Measurements from ENCODE around the gene CTDSPL.

CTDSPL gene

DNA sequence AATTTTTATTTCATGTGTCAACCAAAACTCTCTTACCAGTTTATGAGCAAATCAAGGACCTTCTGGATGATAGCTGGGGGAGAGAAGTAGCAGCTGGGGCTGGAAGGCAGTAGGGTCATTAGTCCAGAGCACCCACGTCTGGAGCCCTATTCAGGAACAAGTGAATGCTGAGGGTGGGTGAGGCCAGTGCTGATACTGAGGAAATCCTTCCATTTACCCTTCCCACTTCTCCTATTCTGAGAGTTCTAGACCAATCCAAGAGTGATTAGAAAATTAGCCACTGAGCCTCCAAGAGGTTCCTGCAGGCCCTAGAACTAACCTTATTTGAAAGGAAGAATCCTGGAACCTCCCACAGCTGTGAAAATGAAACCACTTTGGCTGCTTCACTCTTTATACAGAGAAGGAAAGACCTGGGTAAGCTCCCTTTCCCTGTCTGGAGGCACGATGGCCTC lies 82.7 kb downstream of the CTDSPL start:
- H3K9me3 ChIP-seq (ENCODE audit: control insufficient read depth, low read length) = no peaks in the 10 kb centered on the region
- no peak overlapping the region for H4K91ac ChIP-seq (ENCODE audit: low read length)
- H3K9ac ChIP-seq (ENCODE audit: low read length) = peak overlapping the region; percentile 24
- peaks cover 0 to 6% of the 10 kb centered on the region in 2 experiments for H3K36me3 ChIP-seq (ENCODE audit: control insufficient read depth in 1 of 2, insufficient read depth in 2 of 2, low read depth in 1 of 2, low read length in 2 of 2)
- H2BK15ac ChIP-seq (ENCODE audit: low read depth, poor library complexity, severe bottlenecking) = no peak overlapping the region
- WGBS = 69% methylated on average over 2 of the region's 2 CpGs
- H3K27ac ChIP-seq (ENCODE audit: low read length, poor library complexity, severe bottlenecking) = no peak overlapping the region
- no peak overlapping the region for H3K14ac ChIP-seq (ENCODE audit: low read length in 2 of 2)
- H3K27me3 ChIP-seq (ENCODE audit: control insufficient read depth in 1 of 2, insufficient read depth in 1 of 2, low read length in 2 of 2) = no peaks in the 10 kb centered on the region
- peak overlapping the region in 1 of 2 experiments; percentile 85 for H3K18ac ChIP-seq (ENCODE audit: low read depth in 1 of 2, low read length in 2 of 2)
- no peak overlapping the region for H4K8ac ChIP-seq (ENCODE audit: low read length)
- no peak overlapping the region for H3K23ac ChIP-seq (ENCODE audit: low read length in 2 of 2)
- H2AK5ac ChIP-seq (ENCODE audit: low read length, severe bottlenecking) = peak overlapping the region; percentile 91
- no peak overlapping the region for H3K4me2 ChIP-seq (ENCODE audit: low read length, poor library complexity, severe bottlenecking)
- peaks cover 24% of the 10 kb centered on the region for H3K79me1 ChIP-seq (replicated peaks; ENCODE audit: low read length, poor library complexity, severe bottlenecking)
- H3K4me3 ChIP-seq (ENCODE audit: insufficient read depth in 1 of 2, low read depth in 1 of 2, low read length in 2 of 2) = peak overlapping the region in 1 of 2 experiments; percentile 35
- H3K4ac ChIP-seq (ENCODE audit: low read depth in 1 of 2, low read length in 2 of 2) = peak overlapping the region; percentile 11 to 46
- no peak overlapping the region for H2BK5ac ChIP-seq (ENCODE audit: low read depth, low read length, poor library complexity, severe bottlenecking)
- peak overlapping the region; percentile 35 for H2BK120ac ChIP-seq (ENCODE audit: low read depth, low read length)
- H2BK12ac ChIP-seq (ENCODE audit: low read length in 2 of 2) = peak overlapping the region; percentile 18 to 83
- no peak overlapping the region for H2AFZ ChIP-seq (ENCODE audit: low read depth, low read length)
- DNase-seq = peak; percentile 74
- peaks cover 16% of the 10 kb centered on the region for H3K4me1 ChIP-seq (ENCODE audit: control insufficient read depth, insufficient read depth, low read depth, low read length)

DNA sequence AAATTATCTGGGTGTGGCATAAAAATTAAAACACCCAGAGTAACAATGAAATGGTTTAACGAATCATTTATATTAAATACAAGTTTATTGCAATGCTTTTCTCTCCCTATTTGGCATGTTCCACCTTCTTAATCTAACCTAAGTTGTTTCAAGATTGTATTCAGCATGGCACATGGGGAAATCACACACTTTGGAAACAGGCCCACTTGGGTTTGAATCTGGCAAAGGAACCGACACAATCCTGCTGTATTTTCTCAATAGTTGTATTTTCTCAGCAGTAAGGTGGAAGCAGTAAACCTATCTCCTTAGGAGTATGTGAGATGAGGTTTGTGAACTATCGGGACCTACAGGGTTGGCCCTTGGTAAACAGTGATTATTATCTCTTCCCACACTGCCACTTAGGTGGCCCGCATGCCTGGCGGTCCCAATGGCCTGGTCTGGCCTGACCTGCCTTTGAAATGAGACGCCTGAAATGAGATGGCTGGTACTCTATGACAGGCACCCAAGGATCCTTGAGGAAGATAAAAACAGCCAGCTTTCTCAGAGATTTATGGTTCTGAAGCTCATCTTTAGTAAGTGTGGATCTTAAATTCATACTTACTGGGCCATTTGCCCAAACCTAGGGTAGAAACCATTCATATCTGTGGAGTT lies 83.6 kb downstream of the CTDSPL start:
- peaks cover 16% of the 10 kb centered on the region for H3K4me1 ChIP-seq (ENCODE audit: control insufficient read depth, insufficient read depth, low read depth, low read length)
- peak overlapping the region; percentile 20 to 40 for H2BK12ac ChIP-seq (ENCODE audit: low read length in 2 of 2)
- no peaks in the 10 kb centered on the region for H3K9me3 ChIP-seq (ENCODE audit: control insufficient read depth, low read length)
- no peak overlapping the region for H3K23ac ChIP-seq (ENCODE audit: low read length in 2 of 2)
- H3K79me1 ChIP-seq (replicated peaks; ENCODE audit: low read length, poor library complexity, severe bottlenecking) = peaks cover 29% of the 10 kb centered on the region
- H3K4me2 ChIP-seq (ENCODE audit: low read length, poor library complexity, severe bottlenecking) = no peak overlapping the region
- peak overlapping the region; percentile 6 for H3K9ac ChIP-seq (ENCODE audit: low read length)
- peak overlapping the region; percentile 16 to 17 for H3K18ac ChIP-seq (ENCODE audit: low read depth in 1 of 2, low read length in 2 of 2)
- WGBS = 58% methylated on average over 6 of the region's 6 CpGs
- no peak overlapping the region for H2BK5ac ChIP-seq (ENCODE audit: low read depth, low read length, poor library complexity, severe bottlenecking)
- DNase-seq = no peak
- no peak overlapping the region for H3K14ac ChIP-seq (ENCODE audit: low read length in 2 of 2)
- H3K36me3 ChIP-seq (ENCODE audit: control insufficient read depth in 1 of 2, insufficient read depth in 2 of 2, low read depth in 1 of 2, low read length in 2 of 2) = peaks cover 4 to 6% of the 10 kb centered on the region in 2 experiments
- H2AFZ ChIP-seq (ENCODE audit: low read depth, low read length) = no peak overlapping the region
- H4K8ac ChIP-seq (ENCODE audit: low read length) = no peak overlapping the region
- H3K27me3 ChIP-seq (ENCODE audit: control insufficient read depth in 1 of 2, insufficient read depth in 1 of 2, low read length in 2 of 2) = no peaks in the 10 kb centered on the region
- peak overlapping the region in 1 of 2 experiments; percentile 11 for H3K4ac ChIP-seq (ENCODE audit: low read depth in 1 of 2, low read length in 2 of 2)
- peak overlapping the region; percentile 64 for H3K27ac ChIP-seq (ENCODE audit: low read length, poor library complexity, severe bottlenecking)
- peak overlapping the region; percentile 57 for H2BK120ac ChIP-seq (ENCODE audit: low read depth, low read length)
- H2BK15ac ChIP-seq (ENCODE audit: low read depth, poor library complexity, severe bottlenecking) = no peak overlapping the region
- H3K4me3 ChIP-seq (ENCODE audit: insufficient read depth in 1 of 2, low read depth in 1 of 2, low read length in 2 of 2) = peak overlapping the region in 1 of 2 experiments; percentile 35
- H4K91ac ChIP-seq (ENCODE audit: low read length) = peak overlapping the region; percentile 44
- H2AK5ac ChIP-seq (ENCODE audit: low read length, severe bottlenecking) = peak overlapping the region; percentile 53

DNA sequence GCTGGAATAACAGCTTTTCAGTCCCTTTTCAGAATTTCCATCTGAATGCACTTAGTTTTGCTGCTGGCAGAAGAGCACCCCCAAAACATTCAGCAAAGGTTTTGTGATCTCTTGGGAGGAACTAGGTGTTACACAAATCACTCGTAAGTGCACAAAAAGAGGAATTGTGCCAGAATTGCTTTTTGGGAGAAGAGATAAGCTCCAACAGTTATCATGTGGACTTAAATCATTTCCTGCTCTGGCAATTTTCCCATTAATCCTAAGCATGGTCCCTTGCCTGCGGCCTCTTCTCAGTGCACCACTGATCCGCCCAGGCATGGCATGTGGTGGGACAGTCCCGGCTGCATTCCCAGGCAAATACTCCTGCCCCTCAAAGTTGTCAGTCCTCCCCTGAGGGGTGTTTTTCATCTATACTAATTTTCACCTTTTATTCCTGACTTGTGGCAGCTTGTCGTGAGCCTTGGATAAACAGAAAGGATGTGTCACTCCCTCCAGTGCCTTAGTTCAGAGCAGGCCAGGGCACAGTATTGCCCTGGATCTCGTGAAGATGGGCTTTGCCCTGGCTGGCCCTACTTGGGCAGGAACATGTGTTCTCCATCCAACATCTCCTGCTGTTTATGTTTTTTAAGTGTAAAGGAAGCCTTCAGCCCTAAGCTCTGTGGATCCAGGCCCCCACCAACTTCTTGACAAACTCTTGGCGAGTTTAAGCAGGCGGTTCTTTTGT lies 84.3 kb downstream of the CTDSPL start:
- Histone ChIP-seq H3K4ac (ENCODE audit: low read depth in 1 of 2, low read length in 2 of 2) (peak overlapping the region in 1 of 2 experiments; percentile 62), H3K14ac (ENCODE audit: low read length in 2 of 2) (no peak overlapping the region), H3K18ac (ENCODE audit: low read depth in 1 of 2, low read length in 2 of 2) (peak overlapping the region; percentile 17 to 85), H2AFZ (ENCODE audit: low read depth, low read length) (no peak overlapping the region), H2BK15ac (ENCODE audit: low read depth, poor library complexity, severe bottlenecking) (no peak overlapping the region), H3K4me1 (ENCODE audit: control insufficient read depth, insufficient read depth, low read depth, low read length) (peaks cover 16% of the 10 kb centered on the region), H4K91ac (ENCODE audit: low read length) (peak overlapping the region; percentile 83), H3K9me3 (ENCODE audit: control insufficient read depth, low read length) (no peaks in the 10 kb centered on the region), H2BK120ac (ENCODE audit: low read depth, low read length) (no peak overlapping the region), H3K27ac (ENCODE audit: low read length, poor library complexity, severe bottlenecking) (peak overlapping the region; percentile 64), H4K8ac (ENCODE audit: low read length) (peak overlapping the region; percentile 35), H2AK5ac (ENCODE audit: low read length, severe bottlenecking) (peak overlapping the region; percentile 71), H3K23ac (ENCODE audit: low read length in 2 of 2) (no peak overlapping the region), H3K4me2 (ENCODE audit: low read length, poor library complexity, severe bottlenecking) (peak overlapping the region; percentile 12), H2BK12ac (ENCODE audit: low read length in 2 of 2) (peak overlapping the region; percentile 38 to 95), H3K4me3 (ENCODE audit: insufficient read depth in 1 of 2, low read depth in 1 of 2, low read length in 2 of 2) (peak overlapping the region in 1 of 2 experiments; percentile 3), H2BK5ac (ENCODE audit: low read depth, low read length, poor library complexity, severe bottlenecking) (peak overlapping the region; percentile 20), H3K9ac (ENCODE audit: low read length) (peak overlapping the region; percentile 6), H3K36me3 (ENCODE audit: control insufficient read depth in 1 of 2, insufficient read depth in 2 of 2, low read depth in 1 of 2, low read length in 2 of 2) (peaks cover 4 to 8% of the 10 kb centered on the region in 2 experiments), H3K27me3 (ENCODE audit: control insufficient read depth in 1 of 2, insufficient read depth in 1 of 2, low read length in 2 of 2) (no peaks in the 10 kb centered on the region), H3K79me1 (replicated peaks; ENCODE audit: low read length, poor library complexity, severe bottlenecking) (peaks cover 24% of the 10 kb centered on the region)
- peak; percentile 82 for DNase-seq
- WGBS = 6% methylated on average over 6 of the region's 8 CpGs

DNA sequence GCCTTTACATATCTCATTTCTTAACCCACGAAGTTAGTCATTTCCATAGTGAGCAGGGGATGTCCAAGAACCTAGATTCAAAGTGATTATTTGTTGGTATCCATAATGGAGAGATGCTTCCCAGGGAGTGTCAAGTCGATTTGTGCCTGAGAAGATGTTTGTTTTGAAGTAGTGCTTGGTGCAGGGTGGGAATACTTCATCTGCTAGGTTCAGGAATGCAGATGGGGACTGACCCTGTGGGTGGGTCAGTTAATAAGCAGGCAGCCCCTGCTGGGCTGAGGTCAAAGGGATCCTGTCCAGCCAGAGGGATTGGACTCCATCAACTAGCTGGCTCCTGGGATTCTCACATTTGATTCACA lies 84.8 kb downstream of the CTDSPL start:
- H3K9me3 ChIP-seq (ENCODE audit: control insufficient read depth, low read length) = no peaks in the 10 kb centered on the region
- H4K8ac ChIP-seq (ENCODE audit: low read length) = no peak overlapping the region
- no peaks in the 10 kb centered on the region for H3K27me3 ChIP-seq (ENCODE audit: control insufficient read depth in 1 of 2, insufficient read depth in 1 of 2, low read length in 2 of 2)
- peak overlapping the region in 1 of 2 experiments; percentile 45 for H3K4ac ChIP-seq (ENCODE audit: low read depth in 1 of 2, low read length in 2 of 2)
- H3K36me3 ChIP-seq (ENCODE audit: control insufficient read depth in 1 of 2, insufficient read depth in 2 of 2, low read depth in 1 of 2, low read length in 2 of 2) = peaks cover 4 to 8% of the 10 kb centered on the region in 2 experiments
- peak overlapping the region; percentile 64 for H3K27ac ChIP-seq (ENCODE audit: low read length, poor library complexity, severe bottlenecking)
- peak overlapping the region in 1 of 2 experiments; percentile 75 for H2BK12ac ChIP-seq (ENCODE audit: low read length in 2 of 2)
- H2BK5ac ChIP-seq (ENCODE audit: low read depth, low read length, poor library complexity, severe bottlenecking) = peak overlapping the region; percentile 20
- peaks cover 16% of the 10 kb centered on the region for H3K4me1 ChIP-seq (ENCODE audit: control insufficient read depth, insufficient read depth, low read depth, low read length)
- no peak overlapping the region for H2AFZ ChIP-seq (ENCODE audit: low read depth, low read length)
- no peak overlapping the region for H2AK5ac ChIP-seq (ENCODE audit: low read length, severe bottlenecking)
- H4K91ac ChIP-seq (ENCODE audit: low read length) = no peak overlapping the region
- peak overlapping the region; percentile 58 to 88 for H3K18ac ChIP-seq (ENCODE audit: low read depth in 1 of 2, low read length in 2 of 2)
- H3K9ac ChIP-seq (ENCODE audit: low read length) = no peak overlapping the region
- peaks cover 20% of the 10 kb centered on the region for H3K79me1 ChIP-seq (replicated peaks; ENCODE audit: low read length, poor library complexity, severe bottlenecking)
- H3K23ac ChIP-seq (ENCODE audit: low read length in 2 of 2) = no peak overlapping the region
- no peak overlapping the region for H3K4me2 ChIP-seq (ENCODE audit: low read length, poor library complexity, severe bottlenecking)
- 27% methylated on average over 2 of the region's 2 CpGs for WGBS
- H2BK15ac ChIP-seq (ENCODE audit: low read depth, poor library complexity, severe bottlenecking) = peak overlapping the region; percentile 8
- H3K14ac ChIP-seq (ENCODE audit: low read length in 2 of 2) = no peak overlapping the region
- no peak for DNase-seq
- H3K4me3 ChIP-seq (ENCODE audit: insufficient read depth in 1 of 2, low read depth in 1 of 2, low read length in 2 of 2) = no peak overlapping the region
- H2BK120ac ChIP-seq (ENCODE audit: low read depth, low read length) = no peak overlapping the region
